Natural killer cell (primary cell): Measurements from ENCODE around the gene ATP5ME. TPM values are rescaled to one million over a fixed set of nuclear protein-coding genes. Genes with fewer than 3 reads are reported as not detected.
A peak's percentile ranks its signal among the peaks of the same experiment; 100 is the strongest.

Experiments
- ATAC-seq, 3 donors: fragments of 150-1000 bp in 2 of 3; fragments of 200-7000 bp in 1 of 3; cut with Tn5 transposase; 1 replicate in 1 of 3; 2 replicates in 2 of 3; pipeline ENCODE4 v1.10.0; 2021; ENCODE audit warnings: mild to moderate bottlenecking in 2 of 3, moderate library complexity in 2 of 3
- DNase-seq, 2 donors: peaks; one replicate each; pipeline versions ENCODE4 v3.0.0 to v3.0.0-alpha.2; 2013 to 2021; ENCODE audit warnings: mixed read lengths in 1 of 2
- H3K27ac ChIP-seq: one replicate; pipeline ENCODE4 v1.5.1; 2013; ENCODE audit warnings: mild to moderate bottlenecking, low read length
- H3K27me3 ChIP-seq: one replicate; pipeline ENCODE4 v1.6.1; 2013; ENCODE audit warnings: low read length; ENCODE audit not compliant: control insufficient read depth, insufficient read depth
- H3K36me3 ChIP-seq: one replicate; pipeline ENCODE4 v1.6.1; 2013; ENCODE audit warnings: low read length; ENCODE audit not compliant: control insufficient read depth, insufficient read depth
- H3K4me1 ChIP-seq: one replicate; pipeline ENCODE4 v1.6.1; 2013; ENCODE audit warnings: low read length; ENCODE audit not compliant: control insufficient read depth, insufficient read depth
- H3K4me3 ChIP-seq: one replicate; pipeline ENCODE4 v1.5.1; 2013; ENCODE audit warnings: low read length
- H3K9me3 ChIP-seq: one replicate; pipeline ENCODE4 v1.6.1; 2013; ENCODE audit warnings: low read length; ENCODE audit not compliant: control insufficient read depth, insufficient read depth
- H3K27ac Mint-ChIP-seq, 2 donors: one replicate each; pipeline ENCODE4 v1.8.0; 2022; ENCODE audit warnings: mild to moderate bottlenecking in 2 of 2, mixed read lengths in 2 of 2, moderate library complexity in 1 of 2
- H3K27me3 Mint-ChIP-seq, 2 donors: one replicate each; pipeline ENCODE4 v1.8.0; 2022; ENCODE audit warnings: low read depth in 2 of 2, mixed read lengths in 2 of 2
- H3K36me3 Mint-ChIP-seq: one replicate; pipeline ENCODE4 v1.8.0; 2022; ENCODE audit warnings: mixed read lengths
- H3K4me1 Mint-ChIP-seq, 2 donors: one replicate each; pipeline ENCODE4 v1.8.0; 2022; ENCODE audit warnings: mixed read lengths in 2 of 2
- H3K4me3 Mint-ChIP-seq: one replicate; pipeline ENCODE4 v1.8.0; 2022; ENCODE audit warnings: mild to moderate bottlenecking, moderate library complexity, mixed read lengths
- H3K9me3 Mint-ChIP-seq, 2 donors: one replicate each; pipeline ENCODE4 v1.8.0; 2022; ENCODE audit warnings: mixed read lengths in 2 of 2
- WGBS: methylation state at CpG from one replicate; pipeline ENCODE4 v1.1.7; 2013; ENCODE audit warnings: missing lambda C conversion rate; ENCODE audit not compliant: insufficient coverage; 5-methylcytosine and 5-hydroxymethylcytosine counted together
- intact Hi-C: fragments of 100-400 bp; cut with micrococcal nuclease; formaldehyde crosslinking; loops from one replicate; pipeline ENCODE4 v1.14.2; 2022
- total RNA-seq, 4 donors: library from RNA; stranded (reverse); fragments of 120-200 nt in 1 of 4; gene quantifications; one replicate each; pipeline versions ENCODE4 v1.2.3 to v1.2.4, GENCODE V29; 2013 to 2022
- TF ChIP-seq, protein P1 (sequence below): fragments of 200-600 bp; IDR thresholded peaks from one replicate; pipeline ENCODE4 v1.8.0; 2022; ENCODE audit warnings: antibody characterized with exemption

ATP5ME gene
- total RNA-seq, 3 donors from 2014 or later (not counting 1 experiment from before 2014, with no cell fraction given): 114 to 140 (median 136) TPM

DNA sequence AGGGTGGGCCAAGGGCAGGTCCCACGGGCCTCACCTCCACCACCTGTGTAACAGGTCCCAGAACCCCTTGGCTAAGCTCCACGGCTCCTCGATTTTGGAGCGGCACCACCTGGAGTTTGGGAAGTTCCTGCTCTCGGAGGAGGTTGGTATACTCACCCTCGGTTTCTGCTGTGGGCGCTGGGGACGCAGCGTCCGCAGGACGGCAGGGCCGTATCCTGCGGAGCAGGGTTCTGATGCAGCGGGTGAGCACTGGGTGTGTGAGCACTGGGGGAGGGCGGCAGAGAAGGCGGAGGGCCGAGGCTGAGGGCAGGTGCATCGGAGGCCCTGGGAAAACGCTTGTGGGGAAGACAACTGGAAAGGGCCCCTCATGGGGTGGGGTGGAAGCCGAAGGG is 11.0 kb downstream of the ATP5ME start:
- Mint-ChIP-seq H3K9me3 (peaks cover 0 to 2% of the 10 kb centered on the region in 2 donors), H3K4me3 (peak overlapping the region; percentile 89), H3K36me3 (no peaks in the 10 kb centered on the region), H3K27me3 (no peaks in the 10 kb centered on the region), H3K4me1 (peaks cover 5 to 20% of the 10 kb centered on the region in 2 donors), H3K27ac (peak overlapping the region; percentile 73 to 89)
- no peak for DNase-seq
- Histone ChIP-seq H3K4me3 (peak overlapping the region; percentile 63), H3K4me1 (peaks cover 24% of the 10 kb centered on the region), H3K9me3 (no peaks in the 10 kb centered on the region), H3K36me3 (no peaks in the 10 kb centered on the region), H3K27ac (peak overlapping the region; percentile 63), H3K27me3 (no peaks in the 10 kb centered on the region)
- ATAC-seq: peak in 1 of 3 donors; percentile 2
- intact Hi-C loops: no loop called here
- TF ChIP-seq, protein P1, sequence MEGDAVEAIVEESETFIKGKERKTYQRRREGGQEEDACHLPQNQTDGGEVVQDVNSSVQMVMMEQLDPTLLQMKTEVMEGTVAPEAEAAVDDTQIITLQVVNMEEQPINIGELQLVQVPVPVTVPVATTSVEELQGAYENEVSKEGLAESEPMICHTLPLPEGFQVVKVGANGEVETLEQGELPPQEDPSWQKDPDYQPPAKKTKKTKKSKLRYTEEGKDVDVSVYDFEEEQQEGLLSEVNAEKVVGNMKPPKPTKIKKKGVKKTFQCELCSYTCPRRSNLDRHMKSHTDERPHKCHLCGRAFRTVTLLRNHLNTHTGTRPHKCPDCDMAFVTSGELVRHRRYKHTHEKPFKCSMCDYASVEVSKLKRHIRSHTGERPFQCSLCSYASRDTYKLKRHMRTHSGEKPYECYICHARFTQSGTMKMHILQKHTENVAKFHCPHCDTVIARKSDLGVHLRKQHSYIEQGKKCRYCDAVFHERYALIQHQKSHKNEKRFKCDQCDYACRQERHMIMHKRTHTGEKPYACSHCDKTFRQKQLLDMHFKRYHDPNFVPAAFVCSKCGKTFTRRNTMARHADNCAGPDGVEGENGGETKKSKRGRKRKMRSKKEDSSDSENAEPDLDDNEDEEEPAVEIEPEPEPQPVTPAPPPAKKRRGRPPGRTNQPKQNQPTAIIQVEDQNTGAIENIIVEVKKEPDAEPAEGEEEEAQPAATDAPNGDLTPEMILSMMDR: no peak
- 55% methylated on average over 20 of the region's 20 CpGs for WGBS

DNA sequence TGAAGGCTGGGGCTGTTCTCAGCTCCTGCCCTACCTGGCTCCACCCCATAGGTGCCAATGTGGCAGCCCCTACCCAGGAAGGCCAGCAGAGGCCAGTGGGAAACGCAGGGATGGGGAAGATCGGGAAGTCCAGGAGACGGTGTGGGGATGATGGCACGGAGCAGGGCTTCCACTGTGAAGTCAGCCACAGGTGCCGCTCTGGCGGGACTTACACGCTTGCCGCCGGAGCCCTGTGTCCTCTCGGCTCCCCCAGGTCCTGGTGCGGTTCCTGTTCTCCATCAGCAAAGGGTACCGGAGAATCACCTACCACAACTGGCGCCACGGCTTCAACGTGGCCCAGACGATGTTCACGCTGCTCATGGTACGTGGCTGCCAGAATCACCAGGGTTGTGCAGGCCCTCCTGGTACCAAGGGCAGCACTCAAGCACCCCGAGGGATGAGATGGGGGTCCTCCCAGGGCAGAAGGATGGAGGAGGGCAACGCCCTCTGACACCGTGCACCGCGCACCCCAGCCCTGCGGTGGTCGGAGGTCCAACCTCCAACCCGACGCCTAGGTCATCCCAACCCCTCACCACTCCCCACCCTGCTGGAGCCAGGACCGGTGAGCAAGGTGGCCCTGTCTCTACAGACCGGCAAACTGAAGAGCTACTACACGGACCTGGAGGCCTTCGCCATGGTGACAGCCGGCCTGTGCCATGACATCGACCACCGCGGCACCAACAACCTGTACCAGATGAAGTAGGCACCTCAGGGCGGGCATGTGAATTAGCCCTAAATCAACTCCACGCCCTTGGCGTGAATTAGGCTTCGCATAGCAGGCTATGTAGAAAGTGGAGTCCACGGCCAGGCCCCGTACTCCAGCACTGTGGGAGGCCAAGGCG is 12.0 kb downstream of the ATP5ME start:
- Histone ChIP-seq H3K27me3 (no peaks in the 10 kb centered on the region), H3K36me3 (no peaks in the 10 kb centered on the region), H3K4me3 (no peak overlapping the region), H3K4me1 (peaks cover 24% of the 10 kb centered on the region), H3K27ac (no peak overlapping the region), H3K9me3 (no peaks in the 10 kb centered on the region)
- Mint-ChIP-seq H3K4me3 (peak overlapping the region; percentile 89), H3K4me1 (peaks cover 5 to 20% of the 10 kb centered on the region in 2 donors), H3K27me3 (no peaks in the 10 kb centered on the region), H3K27ac (peak overlapping the region; percentile 14 to 89), H3K9me3 (peaks cover 0 to 2% of the 10 kb centered on the region in 2 donors), H3K36me3 (no peaks in the 10 kb centered on the region)
- DNase-seq (no peak), ATAC-seq (no peak)
- TF ChIP-seq, protein P1: no peak
- 97% methylated on average over 42 of the region's 42 CpGs for WGBS
- intact Hi-C loops: no loop called here

DNA sequence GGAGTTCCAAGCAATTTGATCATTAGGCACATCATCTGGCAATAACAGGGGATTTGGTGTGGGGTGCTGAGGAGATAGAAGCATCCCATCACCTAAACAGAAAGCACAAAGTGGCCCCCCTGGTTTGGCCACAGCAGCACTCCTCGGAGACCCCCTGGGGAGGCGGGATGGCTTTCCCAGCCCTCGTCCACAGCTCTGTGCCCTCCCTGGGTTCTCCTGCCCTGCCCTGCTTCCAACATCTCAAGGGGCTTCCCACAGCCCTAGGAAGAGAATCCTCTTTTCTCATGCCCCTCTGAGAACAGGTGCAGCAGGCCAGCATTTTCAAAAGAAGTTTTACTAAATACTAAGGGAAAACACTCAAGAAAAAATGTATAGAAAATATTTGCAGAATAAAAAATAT is 12.8 kb downstream of the ATP5ME start:
- Histone ChIP-seq H3K4me3 (no peak overlapping the region), H3K27ac (no peak overlapping the region), H3K27me3 (no peaks in the 10 kb centered on the region), H3K4me1 (peaks cover 24% of the 10 kb centered on the region), H3K9me3 (no peaks in the 10 kb centered on the region), H3K36me3 (no peaks in the 10 kb centered on the region)
- no peak for DNase-seq
- TF ChIP-seq, protein P1: no peak
- WGBS: 100% methylated on average over 3 of the region's 3 CpGs
- intact Hi-C loops: no loop called here
- no peaks in the 10 kb centered on the region for H3K27me3 Mint-ChIP-seq
- H3K36me3 Mint-ChIP-seq: no peaks in the 10 kb centered on the region
- H3K9me3 Mint-ChIP-seq: peaks cover 0 to 2% of the 10 kb centered on the region in 2 donors
- H3K27ac Mint-ChIP-seq: no peak overlapping the region
- peaks cover 5 to 20% of the 10 kb centered on the region in 2 donors for H3K4me1 Mint-ChIP-seq
- no peak overlapping the region for H3K4me3 Mint-ChIP-seq
- ATAC-seq: no peak
